ENCODE measurements around the gene MTCH2.

MTCH2 gene

DNA sequence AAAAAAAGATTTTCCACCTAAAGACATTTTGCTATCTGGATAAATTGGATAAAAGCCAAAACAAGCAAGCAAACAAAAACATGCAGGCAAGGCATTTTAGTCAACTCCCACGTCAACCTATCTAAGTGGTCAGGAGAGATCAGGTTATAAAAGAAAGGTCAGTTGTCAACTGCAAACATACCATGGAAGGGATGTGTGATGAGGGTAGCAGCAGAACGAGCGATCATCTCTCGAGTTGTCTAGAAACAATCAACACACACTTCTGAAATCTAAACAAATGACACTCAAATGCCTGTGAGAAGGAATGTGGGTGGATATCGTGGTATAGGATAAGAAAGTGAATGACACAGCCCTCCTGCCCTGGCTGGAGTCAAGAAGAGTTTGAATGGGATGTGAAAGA is 10.9 kb downstream of the MTCH2 start:
- DNase-seq, result no peak

DNA sequence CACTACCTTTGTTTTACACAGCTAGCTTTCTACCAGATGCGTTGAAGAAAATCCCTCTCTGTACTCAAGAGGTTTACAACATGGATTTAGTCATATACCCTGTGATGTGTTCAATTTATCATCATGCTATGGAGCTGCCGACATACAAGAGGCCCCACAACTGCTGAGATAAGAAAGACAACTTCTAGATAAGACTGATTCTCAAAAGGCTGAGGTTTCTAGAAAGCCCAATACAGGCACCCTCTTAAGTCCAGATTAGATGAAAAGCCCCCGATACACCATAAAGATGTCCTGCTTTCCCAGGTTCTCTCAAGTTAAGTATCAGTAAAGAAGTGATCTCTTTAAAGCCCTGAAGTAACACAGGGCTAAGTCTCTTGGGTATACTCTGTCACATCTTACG is 14.3 kb downstream of the MTCH2 start:
- no peak for DNase-seq

DNA sequence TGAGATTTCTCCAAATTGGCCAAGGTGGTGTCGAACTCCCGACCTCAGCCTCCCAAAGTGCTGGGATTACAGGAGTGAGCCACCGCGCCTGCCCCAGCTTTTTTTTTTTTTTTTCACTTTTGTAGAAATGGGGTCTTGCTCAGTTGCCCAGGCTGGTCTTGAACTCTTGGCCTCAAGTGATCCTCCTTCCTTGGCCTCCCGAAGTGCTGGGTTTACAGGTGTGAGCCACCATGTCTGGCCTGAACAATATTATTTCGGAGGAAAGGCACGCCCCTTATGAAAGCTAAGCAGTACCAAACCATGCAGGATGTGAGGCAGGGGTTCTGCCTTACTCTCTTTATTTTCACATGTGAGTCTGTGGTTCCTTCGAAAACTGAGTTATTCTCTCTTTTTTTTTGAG is 16.1 kb downstream of the MTCH2 start:
- DNase-seq, result no peak

DNA sequence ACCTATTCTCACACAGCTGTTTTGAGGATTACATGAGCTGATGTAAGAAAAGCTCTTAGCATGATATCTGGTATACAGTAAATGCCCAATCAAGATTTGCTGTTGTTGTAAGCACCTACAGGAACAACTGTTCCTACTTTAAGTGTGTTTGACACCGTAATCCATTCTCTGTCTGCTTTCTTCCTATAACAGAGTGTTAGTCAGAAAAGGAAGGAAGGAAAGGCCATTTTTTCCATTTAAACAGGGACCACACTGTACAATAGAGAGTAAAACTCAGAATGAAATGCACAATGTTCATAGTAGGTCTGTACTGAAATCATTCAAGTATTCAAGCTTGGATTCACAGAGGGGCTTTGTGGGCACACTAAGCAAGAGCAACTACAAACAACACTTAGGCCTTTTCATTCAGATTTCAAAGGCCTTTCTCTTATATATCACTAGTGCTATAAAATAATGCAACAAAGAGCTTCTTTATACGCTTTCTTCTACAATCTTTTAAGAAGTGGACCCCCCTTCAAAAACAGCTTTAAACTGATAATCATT is 21.5 kb downstream of the MTCH2 start:
- DNase-seq, result no peak

DNA sequence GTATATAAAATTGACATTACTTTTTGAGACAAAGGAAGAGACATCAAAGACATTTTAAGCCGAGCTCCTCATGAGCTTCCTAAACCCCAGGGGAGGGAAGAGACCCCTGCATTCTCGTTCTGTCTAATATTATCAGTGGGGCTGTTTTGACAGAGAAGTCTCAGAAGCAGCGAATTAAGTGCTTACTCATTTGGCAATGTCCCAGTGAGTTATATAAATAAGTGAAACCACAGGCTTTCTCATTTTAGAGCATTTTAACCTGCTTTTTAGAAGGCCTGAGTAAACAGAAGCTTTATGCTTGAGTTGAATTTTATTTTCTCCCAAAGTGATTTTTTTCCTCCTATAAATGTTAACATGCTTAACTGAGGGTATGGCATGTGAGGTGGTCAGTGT is 24.9 kb downstream of the MTCH2 start:
- no peak for DNase-seq

DNA sequence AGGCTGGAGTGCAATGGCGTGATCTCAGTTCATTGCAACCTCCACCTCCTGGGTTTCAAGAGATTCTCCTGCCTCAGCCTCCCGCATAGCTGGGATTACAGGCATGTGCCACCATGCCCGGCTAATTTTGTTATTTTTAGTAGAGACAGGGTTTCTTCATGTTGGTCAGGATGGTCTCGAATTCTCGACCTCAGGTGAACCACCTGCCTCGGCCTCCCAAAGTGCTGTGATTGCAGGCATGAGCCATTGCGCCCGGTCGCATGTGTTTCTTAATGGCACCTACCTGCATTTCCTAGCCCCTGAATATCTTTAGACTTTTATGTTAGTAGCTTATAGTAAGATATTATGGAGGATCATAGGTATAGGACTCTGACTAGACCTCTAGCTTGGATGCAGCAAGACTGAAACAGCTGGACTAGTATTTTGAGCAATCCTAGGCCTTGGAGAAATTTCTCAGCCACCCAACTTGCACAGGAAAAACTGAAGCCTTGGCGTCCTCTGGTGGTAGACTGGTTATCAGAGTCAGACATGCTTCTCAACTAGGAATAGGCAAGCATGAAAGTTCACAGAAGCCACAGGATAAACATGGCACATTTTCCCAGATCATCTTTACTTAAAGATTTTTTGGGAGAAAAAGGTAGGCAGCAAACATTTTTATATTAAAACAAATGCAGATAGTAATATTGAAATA is 25.5 kb downstream of the MTCH2 start:
- DNase-seq, result peak; percentile 33 to 69

DNA sequence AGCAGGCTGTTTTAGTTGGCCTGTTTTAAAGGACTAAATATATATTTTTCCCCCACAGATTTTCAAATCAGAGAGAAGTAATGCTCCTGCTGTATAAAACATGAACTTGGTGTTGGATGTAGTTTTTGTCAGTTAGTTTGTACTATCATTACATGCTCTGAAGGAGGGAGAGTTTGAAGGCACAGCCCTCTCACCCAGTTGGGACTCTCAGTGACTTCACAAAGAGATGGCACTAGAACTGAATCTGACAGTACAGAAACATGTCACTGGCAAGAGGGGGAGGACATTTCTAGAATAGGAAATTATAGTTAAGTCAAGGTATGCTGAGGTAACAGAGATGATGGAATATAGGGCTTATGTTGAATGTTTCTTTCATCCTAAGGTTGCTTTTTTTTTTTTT is 27.1 kb downstream of the MTCH2 start:
- DNase-seq, result no peak

DNA sequence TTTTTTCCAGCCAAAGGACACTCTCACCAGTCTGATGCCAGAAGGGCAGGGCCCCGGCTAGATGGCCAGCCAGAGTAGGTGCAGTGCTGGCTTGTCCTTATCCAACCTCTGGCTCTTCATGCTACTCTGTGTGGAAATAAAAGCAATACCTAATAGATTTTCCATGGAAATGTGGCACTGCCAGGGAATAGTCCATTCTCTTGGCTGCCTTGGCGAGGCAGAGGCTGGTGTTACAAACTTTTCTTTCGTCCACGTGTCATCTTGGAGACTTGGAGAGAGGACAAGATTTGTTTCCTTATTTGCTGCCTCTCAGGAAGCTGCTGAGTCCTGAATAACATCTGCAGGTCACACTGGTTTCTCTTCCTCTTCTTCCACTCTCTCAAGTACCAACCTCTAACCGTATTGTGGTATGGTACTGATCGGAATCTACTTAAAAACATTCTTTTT is 31.0 kb downstream of the MTCH2 start:
- DNase-seq, result no peak

DNA sequence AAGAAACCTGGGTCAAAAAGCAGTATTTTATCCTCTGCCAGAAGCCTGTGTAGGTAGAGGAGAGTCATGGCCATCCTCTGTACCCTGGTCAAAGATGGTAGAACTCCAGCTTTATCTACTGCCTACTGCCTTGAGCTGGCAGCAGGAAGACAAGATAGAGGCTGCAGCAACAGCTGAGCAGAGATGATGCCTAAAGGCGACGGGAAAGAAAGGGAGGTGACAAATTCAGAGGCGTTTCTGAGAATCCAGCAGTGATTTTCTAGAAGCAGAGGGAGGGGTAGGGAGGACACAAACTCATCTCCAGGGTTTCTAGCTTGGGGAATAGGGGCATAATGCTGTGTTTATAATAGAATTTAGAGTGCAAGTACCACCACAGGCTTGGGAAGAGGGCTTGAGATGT is 32.7 kb downstream of the MTCH2 start:
- no peak for DNase-seq

DNA sequence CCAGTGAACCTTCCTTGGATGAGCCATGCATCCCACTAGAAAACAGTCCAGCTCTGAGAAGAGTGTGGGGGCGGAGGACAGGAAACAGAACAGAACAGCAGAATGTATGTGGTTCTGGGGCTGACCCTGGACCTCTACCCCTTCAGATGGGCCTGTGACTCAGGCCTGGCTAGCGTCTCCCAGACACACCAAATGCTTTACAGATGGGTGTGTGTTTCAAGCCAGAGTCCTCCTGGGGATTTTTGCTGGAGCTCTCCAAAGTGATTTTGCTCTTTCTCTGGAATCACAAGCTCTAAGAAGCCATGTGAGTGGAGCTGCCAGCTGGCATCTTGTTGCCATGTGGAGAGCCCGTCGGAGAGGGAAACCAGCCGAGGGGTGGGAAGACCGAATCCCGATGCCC is 35.0 kb downstream of the MTCH2 start:
- peak in 1 of 2 donors; percentile 49 for DNase-seq

DNA sequence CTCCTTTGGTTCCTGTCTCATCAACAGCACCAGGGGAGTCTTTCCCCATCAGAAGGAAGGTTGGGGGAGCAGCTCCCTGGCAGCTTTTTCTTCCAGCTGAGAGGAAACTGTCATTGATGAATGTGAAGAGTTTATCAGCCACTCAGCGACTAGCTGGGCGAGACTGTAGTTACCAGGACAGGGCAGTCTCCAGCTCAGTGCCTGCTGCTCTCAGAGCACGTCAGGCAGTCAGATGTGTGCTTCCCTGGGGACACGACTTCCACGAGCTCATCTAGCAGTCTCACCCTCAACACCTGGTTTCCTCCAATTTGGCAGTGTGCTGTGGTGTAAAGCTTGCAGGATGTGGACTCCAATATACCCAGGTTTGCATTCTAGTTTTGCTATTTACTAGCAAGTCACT is 35.6 kb downstream of the MTCH2 start:
- DNase-seq, result no peak

DNA sequence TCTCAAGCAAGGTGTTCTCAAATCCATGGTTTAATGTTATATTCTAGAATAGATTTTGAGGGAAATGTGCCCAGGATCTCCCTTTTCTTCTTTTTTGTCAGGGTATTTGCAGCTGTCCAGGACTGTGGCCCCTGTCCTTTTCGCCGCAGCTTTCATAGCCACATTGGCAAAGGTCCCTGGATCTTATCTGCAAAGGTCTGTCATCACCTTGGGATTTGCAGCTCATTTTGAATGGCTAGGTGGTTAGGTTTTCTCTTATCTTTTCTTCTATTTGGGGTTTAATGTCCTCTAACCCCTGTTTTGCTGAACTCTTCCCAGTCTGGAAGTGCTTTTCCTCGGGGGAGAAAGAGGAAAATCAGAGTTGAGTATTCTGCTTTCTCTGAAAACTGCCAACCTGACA is 36.4 kb downstream of the MTCH2 start:
- no peak for DNase-seq

DNA sequence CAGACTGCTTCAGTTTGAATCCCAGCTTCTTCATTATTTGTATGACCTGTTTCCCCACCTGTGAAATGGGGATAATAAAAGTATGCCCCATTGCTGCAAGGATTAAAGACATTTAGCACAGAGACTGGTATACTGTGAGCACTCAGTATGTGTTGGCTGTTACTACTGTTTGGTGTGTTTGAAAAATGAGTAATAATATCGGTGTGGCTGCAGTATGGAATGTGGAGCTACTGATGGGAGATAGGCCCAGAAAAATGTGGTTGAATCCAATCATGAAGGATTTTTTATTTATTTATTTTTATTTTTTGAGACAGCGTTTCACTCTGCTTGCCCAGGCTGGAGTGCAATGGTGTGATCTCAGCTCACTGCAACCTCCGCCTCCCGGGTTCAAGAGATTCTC is 39.1 kb downstream of the MTCH2 start:
- DNase-seq, result no peak

DNA sequence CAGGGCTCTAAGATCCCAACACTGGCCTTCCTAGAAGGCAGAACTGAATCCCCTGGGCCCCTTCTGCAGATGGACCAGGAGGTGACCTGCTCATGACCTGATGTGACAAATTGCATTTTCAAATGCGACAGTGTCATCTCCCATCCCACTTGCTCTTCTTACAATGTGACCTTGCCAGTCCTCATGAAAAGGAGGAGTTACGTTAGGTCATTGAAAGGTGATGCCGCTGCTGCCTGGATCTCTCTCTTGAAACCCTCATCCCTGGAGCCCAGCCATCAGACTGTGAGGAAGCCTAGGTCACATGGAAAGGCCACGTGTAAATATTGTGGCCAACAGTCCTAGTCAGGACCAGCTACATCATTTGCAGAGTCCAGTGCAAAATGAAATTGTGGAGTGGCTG is 42.5 kb downstream of the MTCH2 start:
- no peak for DNase-seq

DNA sequence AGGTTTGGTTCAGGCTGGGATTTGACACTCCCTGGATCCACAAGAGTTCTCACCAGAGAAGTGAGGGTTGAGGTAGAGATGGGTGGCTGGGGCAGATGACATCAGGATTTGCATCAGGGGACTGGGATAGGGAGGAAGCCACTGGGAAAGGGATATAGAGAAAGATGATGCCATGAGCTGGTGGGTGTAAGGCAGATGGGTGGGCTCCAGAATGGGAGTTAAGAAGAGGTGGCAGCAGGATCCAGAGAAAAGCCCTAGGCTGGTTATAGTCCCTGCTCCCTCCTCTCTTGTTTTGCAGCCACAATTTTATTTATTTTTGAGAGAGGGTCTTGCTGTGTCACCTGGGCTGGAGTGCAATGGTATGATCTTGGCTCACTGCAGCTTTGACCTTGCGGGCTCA is 46.4 kb downstream of the MTCH2 start:
- DNase-seq, result no peak

DNA sequence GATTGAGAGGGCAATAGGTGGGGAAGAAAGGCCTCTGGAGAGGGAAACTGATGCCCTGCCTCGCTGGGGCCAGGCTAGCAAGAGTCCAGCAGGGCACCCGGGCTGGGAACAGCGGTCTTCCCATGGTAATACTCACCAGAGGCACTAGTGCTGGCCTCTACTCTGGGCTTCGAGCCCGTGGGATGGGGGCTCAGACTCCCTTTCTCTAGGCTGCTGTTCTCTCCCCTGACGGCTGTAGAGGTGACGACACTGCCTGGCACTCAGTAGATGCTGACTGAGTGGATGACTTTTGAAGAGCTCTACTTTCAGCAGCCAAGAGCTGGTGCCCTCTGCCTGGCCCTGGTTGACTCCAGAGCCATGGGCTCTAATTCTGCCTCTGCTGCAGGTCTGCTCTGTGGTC is 47.3 kb downstream of the MTCH2 start:
- DNase-seq, result no peak

DNA sequence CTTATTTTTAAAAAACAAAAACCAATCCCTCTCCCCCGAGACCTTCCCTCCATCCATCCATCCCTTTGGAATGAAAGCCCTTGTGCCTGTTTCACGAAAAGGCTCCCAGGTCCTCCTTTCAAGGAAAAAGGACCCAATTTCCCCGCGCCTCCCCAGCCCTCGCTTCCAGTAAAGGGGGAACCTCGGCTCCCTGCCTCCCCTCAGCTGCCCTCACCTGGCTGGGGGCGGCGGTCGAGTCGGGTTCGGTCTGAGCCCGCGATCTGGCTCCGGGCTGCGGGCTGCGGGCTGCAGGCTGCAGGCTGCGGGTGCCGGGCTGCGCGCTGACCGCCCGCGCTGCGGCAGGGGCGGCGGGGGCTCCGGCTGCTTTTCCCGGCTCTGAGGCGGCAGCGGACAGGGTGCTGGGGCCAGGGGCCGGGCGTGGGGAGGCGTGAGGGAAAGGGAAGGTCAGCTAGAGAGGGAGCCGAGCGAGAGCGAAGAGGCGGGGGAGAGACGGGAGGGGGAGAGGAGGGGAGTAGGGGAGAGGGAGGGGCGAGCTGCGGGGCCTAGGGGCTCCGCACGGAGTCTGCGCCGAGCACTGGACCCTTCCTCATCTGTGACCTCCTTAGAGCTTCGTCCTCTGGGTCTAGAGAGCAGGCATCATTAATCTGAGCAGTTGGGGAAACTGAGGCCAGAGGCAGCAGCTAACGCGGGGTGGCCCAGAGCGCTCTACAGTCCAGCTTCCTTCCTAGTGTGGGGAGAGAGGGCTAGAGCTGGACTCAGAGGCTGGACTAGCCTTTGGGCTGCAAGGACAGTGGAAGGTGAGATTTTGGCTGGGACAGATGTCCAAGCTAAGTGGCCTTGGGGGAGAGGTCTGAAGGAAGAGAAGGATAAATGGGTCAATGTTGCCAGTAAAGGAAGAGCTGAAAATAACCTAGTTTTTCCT is 48.2 kb downstream of the MTCH2 start, which contains the start of gene C1QTNF4:
C1QTNF4 (minus strand) TSS at position 478 of the 922 bp plus-strand sequence. CDS start 3,601 bp downstream, outside the sequence.
- no peak for DNase-seq

DNA sequence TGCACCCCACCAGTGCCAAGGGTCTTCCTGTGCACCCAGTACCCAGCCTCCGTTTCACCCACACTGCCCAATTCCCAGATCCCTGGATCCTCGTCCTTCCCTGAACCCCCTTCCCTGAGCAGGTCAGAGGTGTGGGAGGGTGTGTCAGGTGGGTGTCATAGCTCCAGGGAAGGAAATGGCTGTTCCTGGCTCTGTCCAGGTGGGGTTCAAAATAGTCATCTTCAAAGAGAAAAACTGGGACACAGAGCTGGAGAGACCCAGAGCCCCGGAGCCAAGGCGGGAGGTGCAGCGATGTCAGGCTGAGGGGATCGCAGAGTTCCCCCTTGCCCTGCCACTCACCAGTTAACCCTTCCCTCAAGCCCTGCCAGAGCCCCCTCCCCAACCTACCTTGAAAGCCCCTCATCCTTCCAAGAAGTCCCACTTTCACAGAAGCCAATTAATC is 48.8 kb downstream of the MTCH2 start:
- DNase-seq, result no peak

DNA sequence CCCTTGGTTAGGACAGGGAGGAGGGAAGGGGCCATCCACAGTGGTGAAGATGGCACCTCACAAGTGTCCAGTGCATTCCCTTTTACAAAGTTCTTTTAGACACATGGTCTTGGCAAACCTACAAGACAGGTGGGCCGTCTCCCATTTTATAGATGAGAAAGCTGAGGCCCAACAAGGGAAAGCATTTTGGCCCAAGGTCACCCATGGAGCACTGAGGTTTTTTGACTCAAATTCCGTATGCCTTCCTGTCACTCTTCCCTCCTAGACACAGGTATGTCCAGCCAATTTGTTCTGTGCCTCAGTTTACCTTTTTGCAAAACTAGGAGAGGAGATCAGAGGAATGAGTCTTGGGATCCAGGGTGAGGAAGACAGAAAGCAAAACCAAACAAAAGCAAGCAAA is 49.4 kb downstream of the MTCH2 start:
- DNase-seq, result no peak

DNA sequence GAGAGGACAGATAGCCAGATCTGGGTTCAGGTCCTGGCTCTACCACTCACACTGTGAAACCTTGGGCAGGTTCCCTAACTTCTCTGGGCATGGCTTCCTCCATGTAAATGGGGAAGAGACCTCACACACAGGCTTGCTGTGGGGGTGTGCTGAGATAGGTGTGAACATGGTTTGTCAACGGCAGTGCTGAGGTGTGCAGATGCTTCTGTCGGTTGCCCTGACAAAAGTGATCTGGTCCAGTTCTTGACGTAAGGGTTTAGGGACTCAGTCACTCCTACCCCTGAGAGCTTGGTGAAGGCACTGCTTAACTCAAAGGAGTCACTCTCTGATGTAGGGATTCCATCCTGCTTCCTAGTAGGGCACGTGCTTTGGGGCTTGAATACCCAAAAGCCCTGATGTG is 50.1 kb downstream of the MTCH2 start:
- DNase-seq, result no peak

DNA sequence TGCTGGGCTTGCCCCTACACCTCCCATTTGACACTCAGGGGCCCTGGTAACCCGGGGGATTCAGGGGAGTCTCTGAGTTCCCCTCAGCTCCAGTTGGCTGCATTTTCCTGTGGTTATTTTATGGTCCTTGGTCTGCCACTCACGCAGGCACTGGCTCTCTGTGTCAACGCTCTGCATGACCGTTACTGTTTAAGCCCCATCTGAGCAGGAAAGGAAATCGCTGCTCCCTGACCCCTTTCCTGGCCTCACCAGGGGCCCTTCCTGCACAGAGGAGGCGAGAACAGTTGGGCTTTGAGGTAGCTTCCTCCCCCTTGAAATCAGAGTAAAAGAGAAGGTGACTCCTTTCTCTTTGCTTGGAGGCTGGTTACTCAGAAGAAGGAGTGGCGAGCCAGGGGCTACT is 50.6 kb downstream of the MTCH2 start:
- DNase-seq, result no peak

DNA sequence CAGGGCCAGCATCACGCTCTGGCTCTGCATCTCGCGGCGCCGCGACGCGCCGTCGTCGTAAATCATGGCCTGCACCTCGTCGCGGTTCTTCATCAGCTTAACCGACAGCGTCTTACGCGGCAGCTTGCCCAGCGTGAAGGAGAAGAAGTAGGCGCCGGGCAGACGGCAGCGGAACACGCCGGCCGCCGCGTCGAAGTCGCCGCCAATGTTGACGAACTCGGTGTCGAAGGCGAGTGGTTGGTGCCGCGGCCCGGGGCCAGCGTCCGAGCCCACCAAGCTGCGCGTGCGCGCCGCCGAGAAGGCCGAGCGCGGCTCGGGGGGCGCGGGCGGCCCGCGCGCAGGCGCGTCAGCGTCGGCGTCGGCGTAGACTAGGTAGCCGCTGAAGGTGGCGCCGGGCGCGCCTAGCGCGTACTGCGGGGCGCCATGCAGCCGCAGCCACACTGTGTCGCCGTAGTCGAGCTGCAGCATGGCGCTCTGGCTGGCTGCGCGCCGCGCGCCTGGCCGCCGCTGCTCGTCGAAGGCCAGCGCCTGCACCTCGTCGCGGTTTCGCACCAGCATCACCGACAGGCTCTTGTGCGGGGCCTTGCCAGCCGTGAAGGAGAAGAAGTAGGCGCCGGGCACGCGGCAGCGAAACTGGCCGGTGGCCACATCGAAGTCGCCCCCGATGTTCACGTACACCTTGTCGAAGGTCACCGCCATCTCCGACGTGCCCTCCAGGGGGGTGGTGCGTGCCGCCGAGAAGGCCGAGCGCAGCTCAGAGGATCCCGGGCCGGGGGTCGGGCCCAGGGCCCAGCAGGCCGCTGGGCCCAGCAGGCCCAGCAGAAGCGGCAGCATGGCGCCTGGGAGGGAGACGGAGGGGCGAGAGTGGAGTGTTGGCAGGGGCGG is 52.1 kb downstream of the MTCH2 start:
- no peak for DNase-seq

DNA sequence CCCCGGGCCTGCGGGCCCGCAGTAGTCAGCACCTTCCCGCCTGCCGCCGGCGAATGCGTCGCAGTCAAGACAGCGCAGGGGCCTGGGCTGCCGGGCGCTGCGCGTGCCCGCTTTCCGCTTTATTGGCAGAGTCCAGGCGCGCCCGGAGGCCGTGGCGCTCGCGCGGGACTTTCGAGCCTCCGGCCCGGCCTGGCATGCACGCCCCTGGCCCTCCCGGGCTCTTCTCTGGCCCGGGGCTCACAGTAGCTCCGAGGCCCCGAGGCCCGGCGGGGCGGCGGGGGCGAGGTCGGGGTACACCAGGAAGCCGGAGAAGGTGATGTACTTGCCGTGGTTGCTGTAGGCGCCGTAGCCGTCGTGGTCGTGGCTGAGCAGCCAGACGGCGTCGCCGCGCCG is 52.8 kb downstream of the MTCH2 start:
- no peak for DNase-seq

Data from hippocampal formation (tissue), 2 donors.